ENCODE results near the gene FOXM1.

GRCh38 chr12:2842948-2843347, 34.0 kb downstream of the FOXM1 start:
- no peak for TF ChIP-seq CTCF (IDR thresholded peaks at IDR 0.05)
- TF ChIP-seq POLR2AphosphoS5 (IDR thresholded peaks at IDR 0.05) = no peak
